ENCODE data around the gene GPR15LG.
A peak's percentile ranks its signal among the peaks of the same experiment; 100 is the strongest.
"Not testable (repeated sequence)": the region's sequence is repeated elsewhere in the genome, so short reads cannot be mapped to it uniquely, and the experiment has no call there.

GPR15LG gene

GRCh38 chr10:84166620-84167288 is 6.8 kb upstream of the GPR15LG start:
- DNase-seq: no peak

GRCh38 chr10:84167289-84167653 is 6.3 kb upstream of the GPR15LG start:
- DNase-seq: not testable (repeated sequence)

GRCh38 chr10:84168382-84168781 is 5.2 kb upstream of the GPR15LG start:
- not testable (repeated sequence) for DNase-seq

- DNase-seq: not testable (repeated sequence)
These were observed 2.4 kb upstream of the GPR15LG start for GRCh38 chr10:84171237-84171636.

GRCh38 chr10:84171700-84172466 is 1.7 kb upstream of the GPR15LG start:
- not testable (repeated sequence) for DNase-seq

- DNase-seq: no peak
These were observed 889 bp upstream of the GPR15LG start for GRCh38 chr10:84172467-84173356.

GRCh38 chr10:84175436-84175835 is 1.8 kb downstream of the GPR15LG start:
- no peak for DNase-seq

GRCh38 chr10:84176351-84176750 is 2.8 kb downstream of the GPR15LG start:
- DNase-seq: no peak

GRCh38 chr10:84176836-84177474 is 3.4 kb downstream of the GPR15LG start:
- DNase-seq: no peak

GRCh38 chr10:84177541-84178141 is 4.0 kb downstream of the GPR15LG start:
- no peak for DNase-seq

GRCh38 chr10:84178160-84178609 is 4.6 kb downstream of the GPR15LG start:
- DNase-seq: no peak

GRCh38 chr10:84179059-84179710 is 5.6 kb downstream of the GPR15LG start:
- peak; percentile 83 to 96 for DNase-seq

- not testable (repeated sequence) for DNase-seq
These were observed 6.8 kb downstream of the GPR15LG start for GRCh38 chr10:84180386-84180785.

- no peak for DNase-seq
These were observed 8.0 kb downstream of the GPR15LG start for GRCh38 chr10:84181631-84182030.

GRCh38 chr10:84184517-84184916 is 10.9 kb downstream of the GPR15LG start:
- no peak for DNase-seq

GRCh38 chr10:84185526-84186175 is 12.1 kb downstream of the GPR15LG start:
- DNase-seq: no peak

GRCh38 chr10:84188815-84189214 is 15.2 kb downstream of the GPR15LG start:
- no peak for DNase-seq

- DNase-seq: no peak
These were observed 17.0 kb downstream of the GPR15LG start for GRCh38 chr10:84190621-84191020.

GRCh38 chr10:84191106-84191505 is 17.5 kb downstream of the GPR15LG start:
- no peak for DNase-seq

- DNase-seq: no peak
These were observed 19.7 kb downstream of the GPR15LG start for GRCh38 chr10:84193327-84193726.

GRCh38 chr10:84193846-84194423 is 20.3 kb downstream of the GPR15LG start:
- no peak for DNase-seq
